Fibroblast of the aortic adventitia (primary cell): Measurements from ENCODE around the gene TBRG1. TPM values are rescaled to one million over a fixed set of nuclear protein-coding genes. Genes with fewer than 3 reads are reported as not detected.
A peak's percentile ranks its signal among the peaks of the same experiment; 100 is the strongest.

Experiments used
- DNase-seq: peaks from one replicate; pipeline ENCODE4 v3.0.0-alpha.2; 2010; ENCODE audit warnings: low read depth
- H3K4me3 ChIP-seq: 2 replicates; pipeline ENCODE4 v1.5.1; 2011; ENCODE audit warnings: low read depth, mild to moderate bottlenecking, control low read depth, low read length, moderate library complexity
- CTCF ChIP-seq: IDR thresholded peaks from 2 replicates; pipeline ENCODE4 v1.5.1; 2011; ENCODE audit warnings: mild to moderate bottlenecking, low read length, control low read depth, inconsistent platforms; ENCODE audit not compliant: insufficient read depth
- total RNA-seq: library from RNA; depleted of rRNA; stranded (reverse); fragments of >200 nt; gene quantifications from 2 replicates; pipeline ENCODE4 v1.2.3, GENCODE V29; 2012; ENCODE audit warnings: low replicate concordance

TBRG1 gene
- total RNA-seq, 1 donor = 31.2 TPM

DNA sequence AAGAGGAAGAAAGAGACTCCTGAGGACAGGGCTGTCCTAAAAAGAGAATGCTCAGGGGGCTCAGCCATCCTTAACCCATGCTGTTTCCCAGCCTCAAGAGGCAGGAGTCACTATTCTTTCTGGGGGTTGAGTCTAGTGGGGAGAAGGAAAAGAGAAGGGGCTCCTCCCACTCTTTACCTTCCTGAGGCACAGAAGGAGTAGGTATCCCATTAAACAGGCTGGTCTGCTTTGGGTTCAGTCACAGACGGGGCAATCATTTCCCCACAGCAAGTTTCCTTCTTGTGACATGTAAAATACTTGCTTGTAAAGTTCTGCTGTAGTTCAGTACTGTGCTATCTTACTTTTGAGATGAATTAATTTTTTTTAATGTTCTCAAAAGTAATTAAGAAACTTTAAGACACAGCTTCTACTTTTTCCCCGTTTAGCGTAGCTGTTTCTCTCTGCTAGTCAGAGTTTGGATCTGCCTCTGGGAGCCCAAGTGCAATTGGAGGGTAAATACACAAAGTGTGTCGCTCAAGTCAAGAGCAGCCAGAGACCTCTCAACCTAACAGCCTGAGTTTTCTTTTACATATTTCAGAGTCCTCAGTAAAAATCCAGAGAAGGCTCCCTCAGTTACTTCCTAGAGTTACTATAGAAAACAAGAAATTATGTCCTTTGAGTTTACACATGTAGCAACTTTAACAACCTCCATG is 37.8 kb upstream of the TBRG1 start:
- H3K4me3 ChIP-seq = no peak overlapping the region
- DNase-seq = no peak
- no peak for TF ChIP-seq CTCF

DNA sequence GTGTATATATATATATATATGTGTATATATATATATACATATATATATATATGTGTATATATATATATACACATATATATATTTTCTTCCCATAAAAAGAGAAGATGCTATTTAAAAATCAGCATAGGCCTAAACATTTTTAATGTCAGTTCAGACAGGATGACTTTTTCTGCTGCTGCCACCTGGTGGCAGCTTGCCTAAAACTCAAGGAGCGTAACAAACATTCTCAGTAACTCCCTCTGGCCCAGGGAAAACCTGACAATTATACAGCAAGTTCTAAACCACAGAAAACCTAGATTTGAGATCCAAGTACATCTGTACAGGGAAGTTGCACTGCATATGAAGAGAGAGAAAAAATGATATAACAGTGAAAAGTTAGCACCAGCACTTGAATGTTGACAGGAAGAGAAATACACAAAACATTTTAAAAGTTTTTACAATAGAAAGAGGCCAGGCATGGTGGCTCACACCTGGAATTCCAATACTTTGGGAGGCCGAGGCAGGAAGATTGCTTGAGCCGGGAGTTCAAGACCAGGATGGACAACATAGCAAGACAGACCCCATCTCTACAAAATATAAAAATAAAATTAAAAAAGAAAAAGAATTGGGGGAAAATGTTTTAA is 36.3 kb upstream of the TBRG1 start:
- peak; percentile 67 for DNase-seq
- TF ChIP-seq CTCF = peak; percentile 73
- no peak overlapping the region for H3K4me3 ChIP-seq

GRCh38 chr11:124591430-124591829 is 31.2 kb upstream of the TBRG1 start:
- no peak overlapping the region for H3K4me3 ChIP-seq
- DNase-seq = no peak
- no peak for TF ChIP-seq CTCF

DNA sequence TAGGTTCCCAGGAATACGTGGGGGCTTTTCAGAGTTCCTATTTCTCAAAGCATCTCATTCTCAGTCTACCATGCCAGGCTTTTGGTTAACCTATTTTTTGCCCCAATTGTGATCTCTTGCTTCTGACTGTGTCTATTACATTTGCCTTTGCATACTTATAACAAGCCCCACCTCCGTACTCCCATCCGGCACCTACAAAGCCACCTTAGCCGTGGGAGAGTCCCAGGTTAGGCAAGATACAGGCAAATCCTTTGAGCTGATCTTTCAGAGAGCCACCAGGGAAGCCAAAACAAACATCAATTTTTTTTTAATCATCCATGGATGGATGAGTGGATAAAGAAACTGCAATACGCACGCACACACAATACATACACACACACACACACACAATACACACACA is 30.0 kb upstream of the TBRG1 start:
- no peak overlapping the region for H3K4me3 ChIP-seq
- TF ChIP-seq CTCF = no peak
- DNase-seq = no peak

DNA sequence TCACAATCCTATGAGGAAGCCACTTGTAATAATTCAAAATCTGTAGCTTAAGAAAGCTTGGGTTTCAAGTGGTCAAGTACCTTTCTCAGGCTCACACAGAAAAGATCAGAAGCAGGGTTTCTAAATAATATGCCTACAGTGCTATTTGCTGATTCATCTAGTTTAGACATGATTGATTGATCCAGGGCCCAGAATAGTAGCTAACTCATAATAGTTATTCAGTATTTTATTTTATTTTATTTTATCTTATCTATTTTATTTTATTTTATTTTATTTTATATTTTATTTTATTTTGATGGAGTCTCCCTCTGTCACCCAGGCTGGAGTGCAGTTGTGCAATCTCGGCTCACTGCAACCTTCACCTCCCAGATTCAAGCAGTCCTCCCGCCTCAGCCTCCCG is 27.4 kb upstream of the TBRG1 start:
- no peak for DNase-seq
- H3K4me3 ChIP-seq = no peak overlapping the region
- no peak for TF ChIP-seq CTCF

DNA sequence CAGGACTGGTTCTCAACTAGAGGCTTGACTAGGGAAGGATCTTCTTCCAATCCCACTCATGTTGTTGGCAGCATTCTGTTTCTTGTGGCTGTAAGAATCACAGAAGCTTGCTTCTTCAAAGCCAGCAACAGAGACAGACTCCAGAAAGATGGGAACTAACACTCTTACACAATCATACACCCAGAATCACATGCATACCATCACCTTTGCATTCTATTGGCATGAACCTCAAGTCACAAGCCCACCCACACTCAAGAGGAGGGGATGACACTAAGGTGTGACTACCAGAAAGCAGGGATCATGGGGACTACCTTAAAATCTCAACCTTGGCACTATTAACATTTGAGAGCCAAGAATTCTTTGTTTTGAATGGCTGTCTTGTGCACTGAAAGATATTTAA is 25.0 kb upstream of the TBRG1 start:
- no peak overlapping the region for H3K4me3 ChIP-seq
- no peak for TF ChIP-seq CTCF
- DNase-seq = no peak
